Metanephros (tissue), 2 donors: ENCODE results near the gene RAPGEF4. TPM values are rescaled to one million over a fixed set of nuclear protein-coding genes. Genes with fewer than 3 reads are reported as not detected.

Source experiments
- small RNA-seq: library from RNA; depleted of rRNA; stranded (forward); fragments of <200 nt; gene quantifications from one replicate; pipeline ENCODE3, GENCODE V24; 2014; ENCODE audit warnings: low replicate concordance
- total RNA-seq: library from RNA; depleted of rRNA; stranded (reverse); fragments of >200 nt; gene quantifications from one replicate; pipeline ENCODE4 v1.2.3, GENCODE V29; 2014

The RAPGEF4 gene
- total RNA-seq, result 17.5 TPM

GRCh38 chr2:172735582-172736423, at the start of gene RAPGEF4:
Gene RAPGEF4, plus strand, starts transcription at chr2:172735845. Its CDS starts 139 bp downstream, at chr2:172735984.

GRCh38 chr2:173075781-173076580, 340.3 kb downstream of the RAPGEF4 start, which contains the start of gene MAP3K20:
Gene MAP3K20, plus strand, starts transcription at chr2:173075846. Its CDS starts 15,186 bp downstream, at chr2:173091032.

Small RNA genes within 50 kb of the gene (small RNA-seq; reads per million reads assigned to genes)
- not detected for gene RF01210

Other genes with a start within 250 kb of the RAPGEF4 start
- gene PDK1, start 179.8 kb upstream of the RAPGEF4 start, total RNA-seq, result 23.3 TPM